Upper lobe of left lung (tissue), 6 donors: ENCODE results near the gene CDK10. TPM values are rescaled to one million over a fixed set of nuclear protein-coding genes. Genes with fewer than 3 reads are reported as not detected.
A peak's percentile ranks its signal among the peaks of the same experiment; 100 is the strongest.

Experiments used
- ATAC-seq, 2 donors: fragments of 200-7000 bp; cut with Tn5 transposase; one replicate each; pipeline ENCODE4 v1.9.1; 2022; ENCODE audit warnings: mild to moderate bottlenecking in 2 of 2, moderate library complexity in 2 of 2; ENCODE audit not compliant: low FRiP score in 2 of 2
- DNase-seq, 2 donors: peaks; one replicate each; pipeline ENCODE4 v3.0.0-alpha.2; 2019 to 2020
- H3K27ac ChIP-seq, 4 donors: fragments of 200-600 bp; sonication (generic); one replicate each; pipeline ENCODE4 v1.5.1; 2016 to 2019
- H3K27me3 ChIP-seq, 4 donors: fragments of 200-600 bp; sonication (generic); one replicate each; pipeline ENCODE4 v1.5.1; 2017 to 2019
- H3K36me3 ChIP-seq, 4 donors: fragments of 200-600 bp; sonication (generic); one replicate each; pipeline ENCODE4 v1.5.1; 2016 to 2019
- H3K4me1 ChIP-seq, 4 donors: fragments of 200-600 bp; sonication (generic); one replicate each; pipeline ENCODE4 v1.5.1; 2018 to 2019
- H3K4me3 ChIP-seq, 4 donors: fragments of 200-600 bp; sonication (generic); one replicate each; pipeline ENCODE4 v1.5.1; 2017 to 2019; ENCODE audit warnings: mild to moderate bottlenecking in 2 of 4, moderate library complexity in 1 of 4
- H3K9me3 ChIP-seq, 4 donors: fragments of 200-600 bp; sonication (generic); one replicate each; pipeline ENCODE4 v1.5.1; 2018 to 2019
- EP300 ChIP-seq, 4 donors: sonication (generic); formaldehyde crosslinking; IDR thresholded peaks; one replicate each; pipeline ENCODE4 v1.5.1; 2017; ENCODE audit warnings: antibody characterized with exemption in 4 of 4, control low read depth in 2 of 4
- POLR2A ChIP-seq, 4 donors: fragments of 450-650 bp; IDR thresholded peaks; one replicate each; pipeline ENCODE4 v1.5.1; 2016 to 2017; ENCODE audit warnings: antibody characterized with exemption in 4 of 4, mild to moderate bottlenecking in 2 of 4
- POLR2AphosphoS5 ChIP-seq, 2 donors: sonication (generic); formaldehyde crosslinking; IDR thresholded peaks; one replicate each; pipeline ENCODE4 v1.5.1; 2017; ENCODE audit warnings: antibody characterized with exemption in 2 of 2
- WGBS, 2 donors: methylation state at CpG; one replicate each; pipeline ENCODE4 v1.1.5; 2017 to 2018; 5-methylcytosine and 5-hydroxymethylcytosine counted together
- total RNA-seq, 6 donors: library from RNA; depleted of rRNA in 4 of 6; stranded (reverse); fragments of >200 nt in 4 of 6; gene quantifications; one replicate each; pipeline versions ENCODE4 v1.1.0 to v1.2.1, GENCODE V29; 2016 to 2021
- TF ChIP-seq, protein P1 (sequence below), 6 experiments: fragments of 450-650 bp in 4 of 6; fragments of 200-600 bp in 2 of 6; sonication (generic) in 2 of 6; IDR thresholded peaks; one replicate each; pipeline ENCODE4 v1.5.1; 2016 to 2019; ENCODE audit warnings: antibody characterized with exemption in 6 of 6
- donor health status: DM: no; HTN: no; CAD: no; lungs with moderate emphysema.
- donor health status: DM: no; HTN: yes; CAD: no; lungs with severe emphysema.

The CDK10 gene
- total RNA-seq, 6 donors from 2014 or later, result 38.4 to 197 (median 85.3) TPM

DNA sequence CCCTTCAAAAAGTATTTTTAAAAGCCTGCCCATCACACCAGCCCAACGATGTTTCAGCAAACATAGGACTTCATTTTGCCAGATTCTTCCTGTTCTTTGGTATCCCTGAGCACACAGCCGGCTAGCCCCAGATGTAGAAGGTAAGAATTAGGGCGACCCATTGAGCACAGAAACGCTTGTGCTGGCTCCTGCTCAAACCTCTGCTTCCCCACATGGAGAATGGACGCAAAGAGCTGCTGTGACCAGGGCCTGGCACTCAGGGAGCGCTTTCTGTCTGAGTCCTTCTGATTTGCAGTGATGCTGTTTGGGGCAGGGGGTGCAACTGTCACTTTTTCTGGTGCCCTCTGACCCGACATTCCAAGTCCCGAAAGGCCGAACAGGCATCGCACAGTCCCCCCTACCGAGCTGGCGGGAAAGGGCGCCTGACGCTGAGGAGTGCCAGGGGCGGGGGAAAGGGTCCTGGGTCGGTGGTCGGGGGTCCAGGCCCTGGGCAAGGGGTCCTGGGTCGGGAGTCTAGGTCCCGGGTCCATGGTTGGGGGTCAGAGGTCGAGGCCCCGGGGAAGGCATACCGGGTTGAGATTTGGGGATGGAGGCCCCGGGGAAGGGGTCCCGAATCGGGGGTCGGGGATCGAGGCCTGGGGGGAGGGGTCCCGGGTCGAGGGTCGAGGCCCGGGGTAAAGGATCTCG is 29.9 kb upstream of the CDK10 start:
- peaks cover 0 to 21% (median 8%) of the 10 kb centered on the region in 4 donors for H3K36me3 ChIP-seq
- H3K27me3 ChIP-seq, result no peaks in the 10 kb centered on the region
- TF ChIP-seq POLR2AphosphoS5 (IDR thresholded peaks at IDR 0.05) (no peak), POLR2A (IDR thresholded peaks at IDR 0.05) (no peak), EP300 (IDR thresholded peaks at IDR 0.05) (no peak)
- TF ChIP-seq, protein P1, sequence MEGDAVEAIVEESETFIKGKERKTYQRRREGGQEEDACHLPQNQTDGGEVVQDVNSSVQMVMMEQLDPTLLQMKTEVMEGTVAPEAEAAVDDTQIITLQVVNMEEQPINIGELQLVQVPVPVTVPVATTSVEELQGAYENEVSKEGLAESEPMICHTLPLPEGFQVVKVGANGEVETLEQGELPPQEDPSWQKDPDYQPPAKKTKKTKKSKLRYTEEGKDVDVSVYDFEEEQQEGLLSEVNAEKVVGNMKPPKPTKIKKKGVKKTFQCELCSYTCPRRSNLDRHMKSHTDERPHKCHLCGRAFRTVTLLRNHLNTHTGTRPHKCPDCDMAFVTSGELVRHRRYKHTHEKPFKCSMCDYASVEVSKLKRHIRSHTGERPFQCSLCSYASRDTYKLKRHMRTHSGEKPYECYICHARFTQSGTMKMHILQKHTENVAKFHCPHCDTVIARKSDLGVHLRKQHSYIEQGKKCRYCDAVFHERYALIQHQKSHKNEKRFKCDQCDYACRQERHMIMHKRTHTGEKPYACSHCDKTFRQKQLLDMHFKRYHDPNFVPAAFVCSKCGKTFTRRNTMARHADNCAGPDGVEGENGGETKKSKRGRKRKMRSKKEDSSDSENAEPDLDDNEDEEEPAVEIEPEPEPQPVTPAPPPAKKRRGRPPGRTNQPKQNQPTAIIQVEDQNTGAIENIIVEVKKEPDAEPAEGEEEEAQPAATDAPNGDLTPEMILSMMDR (IDR thresholded peaks at IDR 0.05), result no peak
- H3K9me3 ChIP-seq, result no peaks in the 10 kb centered on the region
- ATAC-seq (no peak), DNase-seq (no peak)
- peak overlapping the region; percentile 89 to 97 (median 92) for H3K4me3 ChIP-seq
- H3K27ac ChIP-seq, result peak overlapping the region; percentile 81 to 91 (median 90)
- WGBS, 2 donors, result 37 to 40% methylated on average over 32 of the region's 32 CpGs
- H3K4me1 ChIP-seq, result peaks cover 21 to 39% (median 28%) of the 10 kb centered on the region in 4 donors

DNA sequence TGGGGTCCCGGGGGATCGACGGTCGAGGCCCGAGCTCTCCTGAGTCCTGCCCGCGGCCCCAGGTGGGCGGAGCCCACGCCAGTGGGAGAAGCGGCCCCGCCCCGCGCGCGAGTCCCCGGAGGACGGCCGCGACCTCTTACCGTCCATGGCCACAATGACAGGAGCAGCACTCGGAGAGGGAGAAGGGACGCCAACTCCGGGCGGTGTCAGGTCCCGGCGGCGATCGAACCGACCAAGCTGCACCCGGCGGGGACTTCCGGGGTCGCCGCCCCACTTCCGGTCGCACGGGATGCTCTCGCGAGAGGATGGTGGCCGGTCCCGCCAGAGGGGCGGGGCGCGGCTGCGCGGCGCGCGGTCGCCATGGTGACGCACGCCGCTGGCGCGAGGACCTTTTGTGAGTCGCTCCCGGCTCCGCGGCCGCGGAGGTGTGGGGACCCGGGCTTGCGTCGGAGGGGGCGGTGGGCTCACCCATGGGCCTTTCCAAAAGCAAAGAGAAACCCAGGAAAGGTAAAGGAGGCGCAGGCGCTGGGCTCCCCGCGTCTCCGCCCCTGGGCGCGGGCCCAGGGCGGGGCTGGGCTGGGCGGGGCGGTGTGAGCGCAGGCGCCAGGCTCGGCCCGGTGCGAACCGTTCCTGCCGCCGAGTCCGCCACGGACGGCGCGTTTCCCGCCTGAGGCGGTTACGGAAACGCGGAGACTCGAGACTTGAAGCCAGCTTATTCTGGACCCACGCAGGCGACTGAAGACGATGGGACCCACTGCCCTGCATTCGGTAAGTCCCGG is 28.9 kb upstream of the CDK10 start, which contains the start of the genes CHMP1A and SPATA33:
Gene CHMP1A, minus strand, starts transcription at position 267 of the 779 bp plus-strand sequence. Its CDS starts 120 bp downstream, at position 147.
Gene SPATA33, plus strand, starts transcription at position 395 of the 779 bp plus-strand sequence. Its CDS starts 76 bp downstream, at position 471.
- peak within 1 kb of the TSS; percentile 89 to 97 (median 92) for H3K4me3 ChIP-seq
- peak within 1 kb of the TSS; percentile 81 to 91 (median 90) for H3K27ac ChIP-seq
- no peaks in the 10 kb centered on the region for H3K27me3 ChIP-seq
- 0 to 1% methylated on average over 8 to 77 of the region's 99 CpGs for WGBS, 2 donors
- H3K36me3 ChIP-seq, result peaks cover 0 to 22% (median 8%) of the 10 kb centered on the region in 4 donors
- no peaks in the 10 kb centered on the region for H3K9me3 ChIP-seq
- TF ChIP-seq, protein P1 (IDR thresholded peaks at IDR 0.05), result peak in 2 of 6 experiments; percentile 20
- TF ChIP-seq POLR2AphosphoS5 (IDR thresholded peaks at IDR 0.05), result peak; percentile 80 to 96
- peak in 3 of 4 donors; percentile 42 to 82 (median 45) for TF ChIP-seq POLR2A (IDR thresholded peaks at IDR 0.05)
- TF ChIP-seq EP300 (IDR thresholded peaks at IDR 0.05), result no peak
- DNase-seq, result peak; percentile 81 to 98
- peak; percentile 92 to 99 for ATAC-seq
- peaks cover 21 to 39% (median 28%) of the 10 kb centered on the region in 4 donors for H3K4me1 ChIP-seq

DNA sequence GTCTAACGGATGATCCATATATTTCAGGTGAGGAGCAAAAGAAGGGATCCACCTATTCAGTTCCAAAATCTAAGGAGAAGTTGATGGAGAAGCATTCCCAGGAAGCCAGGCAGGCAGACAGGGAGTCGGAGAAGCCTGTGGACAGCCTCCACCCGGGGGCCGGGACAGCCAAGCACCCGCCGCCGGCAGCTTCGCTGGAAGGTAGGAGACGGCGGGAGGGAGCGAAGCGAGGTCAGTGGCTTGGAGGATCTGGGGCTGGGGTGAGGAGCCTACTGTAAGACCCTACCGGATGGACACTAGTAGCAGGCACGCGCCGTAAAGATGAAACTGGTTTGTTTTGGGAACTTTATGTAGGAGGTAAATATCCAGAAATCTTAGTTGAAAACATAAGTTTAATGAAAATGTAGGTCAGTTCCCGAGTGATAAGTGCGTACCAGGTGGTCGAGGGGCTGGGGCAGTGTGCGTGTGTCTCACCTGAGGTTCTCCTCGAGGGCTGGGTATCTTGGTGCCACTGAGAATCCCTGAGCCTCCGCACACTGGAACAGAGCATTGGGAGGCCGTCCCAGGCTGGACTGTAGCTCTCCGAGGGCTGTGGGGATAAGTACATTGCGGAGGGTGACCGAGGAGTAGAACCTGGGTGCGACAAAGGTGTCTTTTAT is 28.1 kb upstream of the CDK10 start:
- TF ChIP-seq, protein P1 (IDR thresholded peaks at IDR 0.05), result no peak
- TF ChIP-seq POLR2AphosphoS5 (IDR thresholded peaks at IDR 0.05) (no peak), EP300 (IDR thresholded peaks at IDR 0.05) (no peak), POLR2A (IDR thresholded peaks at IDR 0.05) (no peak)
- peak in 1 of 2 donors; percentile 83 for DNase-seq
- peak overlapping the region; percentile 81 to 91 (median 90) for H3K27ac ChIP-seq
- peak overlapping the region; percentile 89 to 97 (median 92) for H3K4me3 ChIP-seq
- peaks cover 21 to 39% (median 28%) of the 10 kb centered on the region in 4 donors for H3K4me1 ChIP-seq
- ATAC-seq, result peak; percentile 20 to 22
- H3K27me3 ChIP-seq, result no peaks in the 10 kb centered on the region
- H3K36me3 ChIP-seq, result peaks cover 0 to 26% (median 10%) of the 10 kb centered on the region in 4 donors
- WGBS, 2 donors, result 17 to 21% methylated on average over 25 to 27 of the region's 27 CpGs
- H3K9me3 ChIP-seq, result no peaks in the 10 kb centered on the region

DNA sequence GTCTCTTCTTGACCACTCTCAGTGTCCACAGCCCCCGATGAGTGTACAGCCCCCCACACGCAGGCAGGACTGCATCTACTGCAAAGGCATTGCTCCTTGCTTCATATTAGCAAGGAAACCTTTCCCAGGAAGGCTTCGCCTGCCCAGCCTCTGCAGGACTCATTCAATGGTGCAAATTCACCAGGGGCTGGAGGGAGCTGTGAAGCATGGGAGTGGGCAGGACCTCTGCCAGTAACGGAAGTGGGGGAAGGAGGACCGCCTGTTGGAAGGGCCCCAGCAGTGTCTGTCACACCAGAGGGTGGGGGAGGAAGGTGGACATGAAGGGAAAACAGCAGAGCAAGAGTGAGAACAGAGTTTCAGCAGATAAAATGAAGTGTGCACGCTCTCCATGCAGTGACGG is 26.3 kb upstream of the CDK10 start:
- H3K9me3 ChIP-seq, result no peaks in the 10 kb centered on the region
- no peak for DNase-seq
- no peaks in the 10 kb centered on the region for H3K27me3 ChIP-seq
- H3K27ac ChIP-seq, result peak overlapping the region in 1 of 4 donors; percentile 46
- WGBS, 2 donors, result 82 to 88% methylated on average over 7 of the region's 7 CpGs
- TF ChIP-seq POLR2AphosphoS5 (IDR thresholded peaks at IDR 0.05) (no peak), EP300 (IDR thresholded peaks at IDR 0.05) (no peak), POLR2A (IDR thresholded peaks at IDR 0.05) (no peak)
- TF ChIP-seq, protein P1 (IDR thresholded peaks at IDR 0.05), result no peak
- H3K4me3 ChIP-seq, result no peak overlapping the region
- H3K36me3 ChIP-seq, result peaks cover 0 to 25% (median 10%) of the 10 kb centered on the region in 4 donors
- H3K4me1 ChIP-seq, result peaks cover 21 to 36% (median 28%) of the 10 kb centered on the region in 4 donors
- no peak for ATAC-seq
